Activated naive CD4-positive, alpha-beta T cell treated with anti-CD3 and anti-CD28 coated beads for 36 hours (primary cell): Measurements from ENCODE around the gene KRI1. TPM values are rescaled to one million over a fixed set of nuclear protein-coding genes. Genes with fewer than 3 reads are reported as not detected.
"Not testable (repeated sequence)": the region's sequence is repeated elsewhere in the genome, so short reads cannot be mapped to it uniquely, and the experiment has no call there.

Experiments
- CTCF ChIA-PET: fragments of 350-600 bp; sonication (Branson Sonifier 250); formaldehyde crosslinking; loops from one replicate; lab custom pipeline; 2021; ENCODE audit warnings: antibody characterized with exemption; lab: Charles Lee
- DNase-seq: peaks from one replicate; pipeline ENCODE4 v3.0.0-alpha.2; 2020
- H3K27ac Mint-ChIP-seq: one replicate; pipeline ENCODE4 v1.8.0; 2021; ENCODE audit warnings: mild to moderate bottlenecking, mixed read lengths
- H3K27me3 Mint-ChIP-seq: one replicate; pipeline ENCODE4 v1.8.0; 2021; ENCODE audit warnings: low read depth, mixed read lengths
- H3K36me3 Mint-ChIP-seq: one replicate; pipeline ENCODE4 v1.8.0; 2021; ENCODE audit warnings: low read depth, mixed read lengths
- H3K4me1 Mint-ChIP-seq: one replicate; pipeline ENCODE4 v1.8.0; 2021; ENCODE audit warnings: low read depth, mixed read lengths
- H3K4me3 Mint-ChIP-seq: one replicate; pipeline ENCODE4 v1.8.0; 2021; ENCODE audit warnings: mild to moderate bottlenecking, moderate library complexity, mixed read lengths
- H3K9me3 Mint-ChIP-seq: one replicate; pipeline ENCODE4 v1.8.0; 2021; ENCODE audit warnings: mixed read lengths
- intact Hi-C: fragments of 100-400 bp; cut with micrococcal nuclease; formaldehyde crosslinking; loops from one replicate; pipeline ENCODE4 v1.15.1; 2023
- total RNA-seq, 2 experiments: library from RNA; stranded (reverse); gene quantifications; one replicate each; pipeline ENCODE4 v1.2.3, GENCODE V29; 2021

KRI1 gene
- total RNA-seq, 2 experiments from 2014 or later, result 50.2 to 51.7 TPM

- peak; percentile 34 for DNase-seq
- CTCF ChIA-PET, result interaction anchor here (0.6 to 1.8 kb wide), 3 partner anchors 14 to 145 kb away, joined by 3 to 5 read pairs (median 4); no protein-coding TSS in a partner anchor
- intact Hi-C loops, result loop anchor here (1.0 to 5.0 kb wide), 2 partner anchors 10 to 48 kb away; no protein-coding TSS in a partner anchor
- Mint-ChIP-seq H3K9me3 (no peaks in the 10 kb centered on the region), H3K4me1 (peaks cover 54% of the 10 kb centered on the region), H3K4me3 (no peak overlapping the region), H3K27me3 (no peaks in the 10 kb centered on the region), H3K36me3 (peaks cover 49% of the 10 kb centered on the region), H3K27ac (peak overlapping the region; percentile 96)
These were observed 10.8 kb downstream of the KRI1 start for GRCh38 chr19:10554760-10555609.

DNA sequence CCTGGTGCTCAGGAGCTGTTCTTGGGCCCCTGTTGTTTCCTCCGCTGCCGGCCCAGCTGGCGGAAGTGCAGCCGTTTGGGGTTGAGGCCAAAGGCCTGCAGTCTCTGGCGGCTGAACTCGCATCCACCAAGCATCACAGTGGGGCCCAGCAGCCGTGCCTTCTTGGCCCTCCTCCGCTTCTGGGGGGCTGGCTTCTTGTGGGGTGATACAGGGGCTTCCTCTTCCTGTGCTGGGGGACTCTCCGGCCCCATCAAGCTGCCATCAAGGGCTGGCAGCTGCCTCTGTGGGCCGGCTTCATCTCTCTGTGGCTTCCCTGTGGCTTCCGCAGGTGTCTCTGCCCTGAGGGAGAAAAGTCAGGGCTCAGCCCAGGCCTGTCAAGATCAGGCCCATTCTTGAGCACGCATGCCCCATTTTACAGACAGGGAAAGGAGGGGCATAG is 11.8 kb downstream of the KRI1 start:
- Mint-ChIP-seq H3K9me3 (no peaks in the 10 kb centered on the region), H3K36me3 (peaks cover 42% of the 10 kb centered on the region), H3K4me1 (peaks cover 51% of the 10 kb centered on the region)

GRCh38 chr19:10553087-10553667 is 12.6 kb downstream of the KRI1 start:
- H3K36me3 Mint-ChIP-seq, result peaks cover 38% of the 10 kb centered on the region
- H3K27me3 Mint-ChIP-seq, result no peaks in the 10 kb centered on the region
- intact Hi-C loops, result loop anchor here (5.0 kb wide), 1 partner anchor 46 kb away; no protein-coding TSS in a partner anchor
- CTCF ChIA-PET, result interaction anchor here (0.8 to 2.7 kb wide), 7 partner anchors 8 to 136 kb away, joined by 3 to 9 read pairs (median 4); partner anchors contain the start of gene KRI1
- no peak overlapping the region for H3K4me3 Mint-ChIP-seq
- H3K4me1 Mint-ChIP-seq, result peaks cover 49% of the 10 kb centered on the region
- peak overlapping the region; percentile 96 for H3K27ac Mint-ChIP-seq
- DNase-seq, result no peak
- H3K9me3 Mint-ChIP-seq, result no peaks in the 10 kb centered on the region

More for the DNA sequence above, 11.8 kb downstream of the KRI1 start:
- CTCF ChIA-PET, result interaction anchor here (2.6 to 2.7 kb wide), 2 partner anchors 13 to 27 kb away, joined by 9 read pairs; partner anchors contain the start of gene KRI1
- Mint-ChIP-seq H3K27me3 (no peaks in the 10 kb centered on the region), H3K4me3 (peak overlapping the region; percentile 45), H3K27ac (peak overlapping the region; percentile 96)
- intact Hi-C loops, result loop anchor here (5.0 kb wide), 1 partner anchor 47 kb away; no protein-coding TSS in a partner anchor
- peak; percentile 57 for DNase-seq

GRCh38 chr19:10552510-10553053 is 13.2 kb downstream of the KRI1 start:
- Mint-ChIP-seq H3K27me3 (no peaks in the 10 kb centered on the region), H3K9me3 (no peaks in the 10 kb centered on the region), H3K4me3 (no peak overlapping the region), H3K27ac (peak overlapping the region; percentile 96), H3K36me3 (peaks cover 36% of the 10 kb centered on the region), H3K4me1 (peaks cover 45% of the 10 kb centered on the region)
- CTCF ChIA-PET, result interaction anchor here (0.6 to 2.7 kb wide), 8 partner anchors 9 to 135 kb away, joined by 3 to 9 read pairs (median 5); partner anchors contain the start of gene KRI1
- peak; percentile 54 for DNase-seq
- intact Hi-C loops, result loop anchor here (5.0 kb wide), 1 partner anchor 45 kb away; no protein-coding TSS in a partner anchor

DNA sequence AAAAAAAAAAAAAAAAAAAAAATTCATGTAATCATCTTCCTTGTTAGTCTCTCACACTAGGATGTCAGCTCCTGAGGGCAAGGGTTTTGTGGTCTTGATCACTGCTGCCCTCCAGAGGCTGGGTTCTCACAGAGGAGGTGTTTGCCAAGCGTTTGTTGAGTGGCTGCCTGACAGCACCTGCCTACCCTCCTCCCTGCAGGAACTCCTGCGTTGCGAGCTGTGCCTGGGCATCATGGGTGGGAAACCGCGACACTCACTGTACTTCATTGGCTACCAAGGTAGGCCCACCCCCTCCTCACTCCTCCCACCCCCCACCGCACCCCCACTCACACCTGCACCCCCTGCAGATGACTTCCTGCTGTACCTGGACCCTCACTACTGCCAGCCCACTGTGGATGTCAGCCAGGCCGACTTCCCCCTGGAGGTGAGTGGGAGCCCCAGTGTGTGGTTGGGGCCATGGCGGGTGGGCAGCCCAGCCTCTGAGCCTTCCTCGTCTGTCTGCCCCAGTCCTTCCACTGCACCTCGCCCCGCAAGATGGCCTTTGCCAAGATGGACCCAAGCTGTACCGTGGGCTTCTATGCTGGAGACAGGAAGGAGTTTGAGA is 14.0 kb downstream of the KRI1 start:
- Mint-ChIP-seq H3K27ac (peak overlapping the region; percentile 46), H3K4me1 (peaks cover 45% of the 10 kb centered on the region), H3K27me3 (no peaks in the 10 kb centered on the region), H3K4me3 (no peak overlapping the region), H3K9me3 (no peaks in the 10 kb centered on the region), H3K36me3 (peaks cover 37% of the 10 kb centered on the region)
- peak; percentile 77 for DNase-seq
- CTCF ChIA-PET, result interaction anchor here (0.6 to 2.7 kb wide), 13 partner anchors 9 to 135 kb away, joined by 3 to 9 read pairs (median 4); partner anchors contain the start of gene KRI1
- intact Hi-C loops, result loop anchor here (5.0 kb wide), 1 partner anchor 44 kb away; no protein-coding TSS in a partner anchor

GRCh38 chr19:10551006-10551405 is 14.8 kb downstream of the KRI1 start:
- not testable (repeated sequence) for DNase-seq, H3K9me3 Mint-ChIP-seq, H3K4me3 Mint-ChIP-seq, H3K27me3 Mint-ChIP-seq
- H3K27ac Mint-ChIP-seq, result peak overlapping the region; percentile 69
- peaks cover 44% of the 10 kb centered on the region for H3K4me1 Mint-ChIP-seq
- intact Hi-C loops, result loop anchor here (5.0 kb wide), 1 partner anchor 44 kb away; no protein-coding TSS in a partner anchor
- CTCF ChIA-PET, result interaction anchor here (0.6 to 2.7 kb wide), 9 partner anchors 9 to 135 kb away, joined by 3 to 9 read pairs (median 3); no protein-coding TSS in a partner anchor
- H3K36me3 Mint-ChIP-seq, result peaks cover 35% of the 10 kb centered on the region

DNA sequence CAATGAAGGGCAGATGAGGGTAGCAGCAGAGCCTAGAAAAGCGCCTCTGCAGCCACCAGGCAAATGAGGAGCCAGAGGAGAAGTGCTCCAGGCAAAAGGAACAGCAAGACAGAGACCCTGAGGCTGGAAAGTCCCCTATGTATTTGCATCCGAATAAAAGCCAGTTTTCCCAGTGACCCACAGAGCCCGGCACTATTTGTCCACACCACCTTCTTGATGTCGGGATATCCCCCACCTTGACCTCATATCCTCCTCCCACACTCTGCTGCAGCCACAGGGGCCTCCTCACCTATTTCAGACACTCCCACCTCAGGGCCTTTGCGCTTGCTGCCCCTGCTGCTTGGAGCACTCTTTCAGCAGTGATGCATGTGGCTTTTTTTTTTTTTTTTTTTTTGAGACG is 15.5 kb downstream of the KRI1 start:
- no peak overlapping the region for H3K27ac Mint-ChIP-seq
- no peak overlapping the region for H3K4me3 Mint-ChIP-seq
- intact Hi-C loops, result loop anchor here (5.0 kb wide), 1 partner anchor 43 kb away; no protein-coding TSS in a partner anchor
- peaks cover 37% of the 10 kb centered on the region for H3K4me1 Mint-ChIP-seq
- CTCF ChIA-PET, result interaction anchor here (1.8 kb wide), 1 partner anchor 13 kb away, joined by 4 read pairs; no protein-coding TSS in a partner anchor
- no peak for DNase-seq
- H3K9me3 Mint-ChIP-seq, result no peaks in the 10 kb centered on the region
- peaks cover 32% of the 10 kb centered on the region for H3K36me3 Mint-ChIP-seq
- no peaks in the 10 kb centered on the region for H3K27me3 Mint-ChIP-seq

DNA sequence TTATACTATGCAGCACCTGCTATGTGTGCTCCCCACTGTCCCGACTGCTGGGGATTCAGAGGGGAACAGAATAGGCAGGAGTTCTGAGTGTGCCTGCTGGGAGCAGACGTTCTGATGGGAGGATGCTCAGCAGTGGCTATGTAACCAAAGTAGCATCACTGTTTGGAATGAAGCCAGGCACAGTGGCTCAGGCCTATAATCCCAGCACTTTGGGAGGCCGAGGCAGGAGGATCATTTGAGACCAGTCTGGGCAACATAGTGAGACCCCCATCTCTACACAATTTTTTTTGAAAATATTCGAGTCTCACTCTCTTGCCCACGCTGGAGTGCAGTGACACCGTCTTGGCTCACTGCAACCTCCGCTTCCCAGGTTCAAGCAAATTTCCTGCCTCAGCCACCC is 16.1 kb downstream of the KRI1 start:
- Mint-ChIP-seq H3K9me3 (no peaks in the 10 kb centered on the region), H3K4me3 (no peak overlapping the region), H3K4me1 (peaks cover 37% of the 10 kb centered on the region), H3K36me3 (peaks cover 34% of the 10 kb centered on the region), H3K27me3 (no peaks in the 10 kb centered on the region), H3K27ac (no peak overlapping the region)
- no peak for DNase-seq
- intact Hi-C loops, result loop anchor here (5.0 kb wide), 1 partner anchor 42 kb away; no protein-coding TSS in a partner anchor
- CTCF ChIA-PET, result no interaction called here

DNA sequence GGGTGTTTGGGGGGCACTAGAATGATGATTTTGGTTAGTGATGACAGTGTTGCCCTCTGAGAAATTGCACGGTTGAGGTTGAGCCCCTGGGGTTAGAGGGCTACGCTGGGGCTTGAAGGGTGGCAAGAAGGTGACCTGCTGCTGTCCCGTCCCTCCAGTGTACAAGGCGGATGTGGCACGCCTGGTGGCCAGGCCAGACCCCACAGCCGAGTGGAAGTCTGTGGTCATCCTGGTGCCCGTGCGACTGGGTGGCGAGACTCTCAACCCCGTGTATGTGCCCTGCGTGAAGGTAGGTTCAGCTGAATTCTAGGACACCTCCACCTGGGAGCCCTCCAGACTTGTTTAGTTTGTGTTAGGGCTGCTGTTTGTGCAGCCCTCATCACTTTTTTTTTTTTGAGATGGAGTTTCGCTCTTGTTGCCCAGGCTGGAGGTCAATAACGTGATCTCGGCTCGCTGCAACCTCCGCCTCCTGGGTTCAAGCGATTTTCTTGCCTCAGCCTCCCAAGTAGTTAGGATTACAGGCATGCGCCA is 17.0 kb downstream of the KRI1 start:
- Mint-ChIP-seq H3K4me1 (peaks cover 33% of the 10 kb centered on the region), H3K27me3 (no peaks in the 10 kb centered on the region), H3K9me3 (no peaks in the 10 kb centered on the region), H3K4me3 (no peak overlapping the region), H3K27ac (no peak overlapping the region), H3K36me3 (peaks cover 30% of the 10 kb centered on the region)
- no peak for DNase-seq
- intact Hi-C loops, result no loop called here
- CTCF ChIA-PET, result interaction anchor here (1.0 kb wide), 1 partner anchor 13 kb away, joined by 3 read pairs; no protein-coding TSS in a partner anchor

DNA sequence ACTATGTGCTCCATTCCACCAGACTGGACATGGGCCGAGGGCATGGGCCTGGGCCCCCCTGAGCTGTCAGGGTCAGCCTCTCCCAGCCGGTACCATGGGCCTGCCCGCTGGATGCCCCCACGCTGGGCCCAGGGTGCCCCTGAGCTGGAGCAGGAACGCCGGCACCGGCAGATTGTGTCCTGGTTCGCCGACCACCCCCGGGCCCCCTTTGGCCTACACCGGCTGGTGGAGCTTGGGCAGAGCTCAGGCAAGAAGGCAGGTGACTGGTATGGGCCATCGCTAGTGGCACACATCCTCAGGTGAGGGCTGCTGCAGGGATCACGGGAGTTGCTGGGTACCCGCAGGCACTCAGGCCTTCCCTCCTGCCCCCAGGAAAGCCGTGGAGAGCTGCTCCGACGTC is 19.0 kb downstream of the KRI1 start:
- no peak overlapping the region for H3K27ac Mint-ChIP-seq
- no peaks in the 10 kb centered on the region for H3K9me3 Mint-ChIP-seq
- CTCF ChIA-PET, result interaction anchor here (0.7 to 1.3 kb wide), 2 partner anchors 15 to 37 kb away, joined by 3 to 4 read pairs; no protein-coding TSS in a partner anchor
- intact Hi-C loops, result no loop called here
- no peak overlapping the region for H3K4me3 Mint-ChIP-seq
- no peaks in the 10 kb centered on the region for H3K27me3 Mint-ChIP-seq
- no peak for DNase-seq
- peaks cover 19% of the 10 kb centered on the region for H3K4me1 Mint-ChIP-seq
- H3K36me3 Mint-ChIP-seq, result peaks cover 11% of the 10 kb centered on the region

DNA sequence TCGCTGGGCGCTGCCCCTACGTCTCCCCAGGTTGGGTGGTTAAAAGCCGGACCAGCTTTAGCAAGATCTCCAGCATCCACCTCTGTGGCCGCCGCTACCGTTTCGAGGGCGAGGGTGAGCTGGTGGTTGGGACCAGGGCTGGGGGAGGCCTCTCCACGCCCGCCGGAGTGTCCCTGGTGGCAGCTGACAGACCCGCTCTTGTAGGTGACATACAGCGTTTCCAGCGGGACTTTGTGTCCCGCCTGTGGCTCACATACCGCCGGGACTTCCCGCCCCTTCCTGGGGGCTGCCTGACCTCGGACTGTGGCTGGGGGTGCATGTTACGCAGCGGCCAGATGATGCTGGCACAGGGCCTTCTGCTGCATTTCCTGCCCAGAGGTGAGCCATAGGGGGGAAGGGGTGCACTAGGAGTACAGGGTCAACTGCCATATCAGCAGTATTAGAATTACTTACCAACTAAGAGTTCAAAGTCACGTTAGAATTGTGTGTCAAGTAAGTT is 21.0 kb downstream of the KRI1 start:
- peak overlapping the region; percentile 84 for H3K27ac Mint-ChIP-seq
- CTCF ChIA-PET, result interaction anchor here (0.6 to 2.1 kb wide), 2 partner anchors 38 to 52 kb away, joined by 3 to 8 read pairs; no protein-coding TSS in a partner anchor
- H3K4me1 Mint-ChIP-seq, result peaks cover 14% of the 10 kb centered on the region
- no peaks in the 10 kb centered on the region for H3K9me3 Mint-ChIP-seq
- intact Hi-C loops, result no loop called here
- H3K4me3 Mint-ChIP-seq, result peak overlapping the region; percentile 85
- H3K27me3 Mint-ChIP-seq, result no peaks in the 10 kb centered on the region
- H3K36me3 Mint-ChIP-seq, result peaks cover 5% of the 10 kb centered on the region
- DNase-seq, result peak; percentile 25
